Lung (tissue), 12 donors: ENCODE data around the gene TRPM3. TPM values are rescaled to one million over a fixed set of nuclear protein-coding genes. Genes with fewer than 3 reads are reported as not detected.

ENCODE experiments used
- ATAC-seq: fragments of 200-7000 bp; cut with Tn5 transposase; one replicate; pipeline ENCODE4 v1.9.1; 2020; ENCODE audit warnings: moderate number of reproducible peaks; ENCODE audit not compliant: insufficient read depth, low FRiP score
- DNase-seq, 3 donors: peaks; one replicate each; pipeline ENCODE4 v3.0.0-alpha.2; 2013 to 2017
- H3K27ac ChIP-seq, 2 donors: one replicate each; pipeline ENCODE4 v1.5.1; 2013; ENCODE audit warnings: mild to moderate bottlenecking in 2 of 2, moderate library complexity in 2 of 2, control low read depth in 1 of 2, inconsistent platforms in 1 of 2, low read depth in 1 of 2, low read length in 1 of 2
- H3K27me3 ChIP-seq, 3 donors: one replicate each; pipeline ENCODE4 v1.5.1; 2013; ENCODE audit warnings: low read length in 2 of 3; ENCODE audit not compliant: control insufficient read depth in 3 of 3, insufficient read depth in 3 of 3
- H3K36me3 ChIP-seq, 4 donors: one replicate each; pipeline ENCODE4 v1.5.1; 2013; ENCODE audit warnings: low read length in 4 of 4, mild to moderate bottlenecking in 1 of 4, moderate library complexity in 1 of 4; ENCODE audit not compliant: control insufficient read depth in 4 of 4, insufficient read depth in 4 of 4
- H3K4me1 ChIP-seq, 5 donors: one replicate each; pipeline ENCODE4 v1.5.1; 2013; ENCODE audit warnings: low read length in 5 of 5, mild to moderate bottlenecking in 2 of 5, moderate library complexity in 1 of 5; ENCODE audit not compliant: control insufficient read depth in 5 of 5, insufficient read depth in 5 of 5
- H3K4me3 ChIP-seq: one replicate; pipeline ENCODE4 v1.5.1; 2013; ENCODE audit warnings: mild to moderate bottlenecking, control low read depth, moderate library complexity
- H3K9ac ChIP-seq, 2 donors: one replicate each; pipeline ENCODE4 v1.5.1; 2013; ENCODE audit warnings: low read length in 2 of 2, control low read depth in 1 of 2; ENCODE audit not compliant: insufficient read depth in 1 of 2
- H3K9me3 ChIP-seq, 4 donors: one replicate each; pipeline ENCODE4 v1.5.1; 2013; ENCODE audit warnings: low read length in 3 of 4, mild to moderate bottlenecking in 1 of 4, moderate library complexity in 1 of 4; ENCODE audit not compliant: control insufficient read depth in 4 of 4, insufficient read depth in 3 of 4
- CTCF ChIP-seq: IDR thresholded peaks from 2 replicates; pipeline ENCODE4 v1.5.1; 2012; ENCODE audit warnings: mild to moderate bottlenecking; ENCODE audit errors: control extremely low read depth, extremely low read depth
- WGBS, 2 donors: extraction: QIAGEN DNeasy Blood & Tissue Kit; methylation state at CpG; one replicate each; pipeline ENCODE4 v1.1.7; 2013; 5-methylcytosine and 5-hydroxymethylcytosine counted together
- polyA plus RNA-seq, 2 donors: library from polyadenylated mRNA; stranded (reverse); fragments of 200-250 nt; gene quantifications; one replicate each; pipeline ENCODE4 v1.2.1, GENCODE V29; 2013
- total RNA-seq, 2 donors: library from RNA; depleted of rRNA in 1 of 2; stranded (reverse); fragments of >200 nt in 1 of 2; gene quantifications; one replicate each; pipeline ENCODE4 v1.2.1, GENCODE V29; 2014 to 2021
- donor health status: control.
- donor health status: control.
- donor health status: Bipolar disorder and iron deficiency.
- donor health status: healthy.
- donor health status: DM: yes; HTN: yes; CAD: no.

The TRPM3 gene
- total and polyA plus RNA-seq, 4 donors = 0.02 to 1.4 (median 0.49) TPM; not detected in 1

- Histone ChIP-seq H3K9ac (no peak overlapping the region), H3K27me3 (no peaks in the 10 kb centered on the region), H3K9me3 (no peaks in the 10 kb centered on the region), H3K36me3 (no peaks in the 10 kb centered on the region), H3K4me3 (no peak overlapping the region), H3K4me1 (peaks cover 0 to 16% (median 7%) of the 10 kb centered on the region in 5 donors), H3K27ac (no peak overlapping the region)
- DNase-seq (no peak), ATAC-seq (no peak)
- WGBS, 2 donors = 91 to 99% methylated on average over 4 of the region's 4 CpGs
- TF ChIP-seq CTCF = no peak
Measured at GRCh38 chr9:70551396-70551795, 570.0 kb downstream of the TRPM3 start.

GRCh38 chr9:70549926-70550325, 571.5 kb downstream of the TRPM3 start:
- no peak overlapping the region for H3K4me3 ChIP-seq
- H3K36me3 ChIP-seq = no peaks in the 10 kb centered on the region
- no peaks in the 10 kb centered on the region for H3K27me3 ChIP-seq
- peaks cover 0 to 16% (median 5%) of the 10 kb centered on the region in 5 donors for H3K4me1 ChIP-seq
- DNase-seq = no peak
- ATAC-seq = no peak
- no peak for TF ChIP-seq CTCF
- no peaks in the 10 kb centered on the region for H3K9me3 ChIP-seq
- no peak overlapping the region for H3K9ac ChIP-seq
- no peak overlapping the region for H3K27ac ChIP-seq
- 0 to 31% methylated on average over 1 of the region's 1 CpG for WGBS, 2 donors

GRCh38 chr9:70542311-70542931, 579.0 kb downstream of the TRPM3 start:
- no peaks in the 10 kb centered on the region for H3K9me3 ChIP-seq
- H3K36me3 ChIP-seq = no peaks in the 10 kb centered on the region
- H3K4me1 ChIP-seq = peaks cover 0 to 3% (median 0%) of the 10 kb centered on the region in 5 donors
- H3K27ac ChIP-seq = no peak overlapping the region
- 77 to 89% methylated on average over 3 of the region's 3 CpGs for WGBS, 2 donors
- H3K4me3 ChIP-seq = no peak overlapping the region
- no peaks in the 10 kb centered on the region for H3K27me3 ChIP-seq
- no peak for TF ChIP-seq CTCF
- no peak overlapping the region for H3K9ac ChIP-seq
- no peak for DNase-seq
- no peak for ATAC-seq

- Histone ChIP-seq H3K36me3 (no peaks in the 10 kb centered on the region), H3K4me1 (peaks cover 0 to 3% (median 0%) of the 10 kb centered on the region in 5 donors), H3K9ac (no peak overlapping the region), H3K27ac (no peak overlapping the region), H3K9me3 (peaks cover 0 to 1% (median 0%) of the 10 kb centered on the region in 4 donors), H3K4me3 (no peak overlapping the region), H3K27me3 (no peaks in the 10 kb centered on the region)
- 89 to 91% methylated on average over 5 of the region's 5 CpGs for WGBS, 2 donors
- no peak for ATAC-seq
- TF ChIP-seq CTCF = no peak
- DNase-seq = no peak
Measured at GRCh38 chr9:70540016-70540415, 581.4 kb downstream of the TRPM3 start.
